Lower leg skin (tissue), 3 donors: Measurements from ENCODE around the gene ADSS1.

Source experiments
- CTCF ChIP-seq, 3 donors: fragments of 450-650 bp; IDR thresholded peaks; one replicate each; pipeline ENCODE4 v1.5.1; 2016; ENCODE audit warnings: antibody characterized with exemption in 3 of 3, mild to moderate bottlenecking in 3 of 3, moderate library complexity in 2 of 3
- POLR2A ChIP-seq, 2 donors: fragments of 450-650 bp; IDR thresholded peaks; one replicate each; pipeline ENCODE4 v1.6.1; 2016 to 2017; ENCODE audit warnings: antibody characterized with exemption in 2 of 2, mild to moderate bottlenecking in 1 of 2, moderate library complexity in 1 of 2

GRCh38 chr14:104729835-104730181, 5.8 kb downstream of the ADSS1 start:
- no peak for TF ChIP-seq CTCF (IDR thresholded peaks at IDR 0.05)
- no peak for TF ChIP-seq POLR2A (IDR thresholded peaks at IDR 0.05)
